Stimulated activated CD8-positive, alpha-beta memory T cell treated with anti-CD3 and anti-CD28 coated beads, Interleukin-15, amount 100 ng/mL, for 4 hours (primary cell): ENCODE results near the gene MAFG.
"Not testable (repeated sequence)": the region's sequence is repeated elsewhere in the genome, so short reads cannot be mapped to it uniquely, and the experiment has no call there.

Experiments
- DNase-seq, 2 donors: peaks; one replicate each; pipeline ENCODE4 v3.0.0-alpha.2; 2020; ENCODE audit warnings: low read depth in 2 of 2

MAFG gene

GRCh38 chr17:81958633-81959342 lies 31.3 kb upstream of the MAFG start:
- DNase-seq = no peak

- no peak for DNase-seq
Measured at GRCh38 chr17:81957691-81958432, 30.3 kb upstream of the MAFG start.

GRCh38 chr17:81956607-81957589 lies 29.4 kb upstream of the MAFG start:
- no peak for DNase-seq

DNA sequence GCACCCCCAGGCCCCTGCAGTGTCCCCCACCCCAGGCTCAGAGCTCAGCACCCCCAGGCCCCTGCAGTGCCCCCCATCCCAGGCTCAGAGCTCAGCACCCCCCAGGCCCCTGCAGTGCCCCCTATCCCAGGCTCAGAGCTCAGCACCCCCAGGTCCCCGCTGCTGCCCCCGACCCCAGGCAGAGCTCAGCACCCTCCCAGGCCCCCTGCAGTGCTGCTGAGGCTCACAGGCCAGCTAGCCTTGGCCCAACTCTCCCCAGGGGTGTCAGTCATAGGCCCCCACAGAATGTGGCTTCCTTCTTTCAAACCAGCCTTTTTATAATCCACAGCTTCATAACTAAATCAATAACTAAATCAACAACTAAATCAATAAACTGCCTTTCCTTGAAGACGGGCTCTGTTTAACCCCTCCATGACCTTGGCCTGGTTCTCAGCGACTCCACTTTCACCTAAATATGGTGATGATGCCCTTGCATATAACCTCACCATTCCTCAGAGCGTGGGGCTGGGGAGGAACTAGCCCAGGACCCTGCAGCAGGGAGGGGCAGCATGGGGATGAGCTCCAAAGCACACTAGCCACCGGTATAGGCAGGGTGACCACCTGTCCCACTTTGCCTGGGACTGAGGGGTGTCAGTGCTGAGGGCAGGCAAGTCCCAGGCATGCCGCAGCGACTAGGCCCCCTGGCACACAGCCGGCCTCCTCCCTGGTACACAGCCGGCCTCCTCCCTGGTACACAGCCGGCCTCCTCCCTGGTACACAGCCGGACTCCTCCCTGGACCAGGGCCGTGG lies 28.4 kb upstream of the MAFG start:
- DNase-seq = no peak

DNA sequence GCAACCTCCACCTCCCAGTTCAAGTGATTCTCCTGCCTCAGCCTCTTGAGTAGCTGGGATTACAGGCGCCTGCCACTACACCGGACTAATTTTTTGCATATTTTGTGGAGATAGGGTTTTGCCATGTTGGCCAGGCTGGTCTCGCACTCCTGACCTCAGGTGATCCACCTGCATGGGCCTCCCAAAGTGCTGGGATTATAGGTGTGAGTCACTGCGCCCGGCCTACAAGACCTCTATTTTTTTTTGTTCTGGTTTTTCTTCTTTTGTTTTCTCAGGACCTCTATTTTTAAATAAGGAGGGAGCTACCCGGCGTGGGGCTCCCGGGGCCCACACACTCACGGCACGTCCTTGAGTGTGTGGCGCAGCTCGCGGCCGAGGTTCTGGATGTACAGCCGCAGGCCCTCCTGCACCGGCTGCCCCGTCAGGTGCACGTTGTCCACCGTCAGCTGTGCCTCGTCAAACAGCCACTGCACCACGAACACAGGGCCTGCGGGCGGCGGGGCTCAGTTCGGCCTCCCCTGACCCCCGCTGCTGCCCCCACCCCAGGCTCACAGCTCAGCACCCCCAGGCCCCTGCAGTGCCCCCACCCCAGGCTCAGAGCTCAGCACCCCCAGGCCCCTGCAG lies 27.6 kb upstream of the MAFG start:
- DNase-seq = no peak

DNA sequence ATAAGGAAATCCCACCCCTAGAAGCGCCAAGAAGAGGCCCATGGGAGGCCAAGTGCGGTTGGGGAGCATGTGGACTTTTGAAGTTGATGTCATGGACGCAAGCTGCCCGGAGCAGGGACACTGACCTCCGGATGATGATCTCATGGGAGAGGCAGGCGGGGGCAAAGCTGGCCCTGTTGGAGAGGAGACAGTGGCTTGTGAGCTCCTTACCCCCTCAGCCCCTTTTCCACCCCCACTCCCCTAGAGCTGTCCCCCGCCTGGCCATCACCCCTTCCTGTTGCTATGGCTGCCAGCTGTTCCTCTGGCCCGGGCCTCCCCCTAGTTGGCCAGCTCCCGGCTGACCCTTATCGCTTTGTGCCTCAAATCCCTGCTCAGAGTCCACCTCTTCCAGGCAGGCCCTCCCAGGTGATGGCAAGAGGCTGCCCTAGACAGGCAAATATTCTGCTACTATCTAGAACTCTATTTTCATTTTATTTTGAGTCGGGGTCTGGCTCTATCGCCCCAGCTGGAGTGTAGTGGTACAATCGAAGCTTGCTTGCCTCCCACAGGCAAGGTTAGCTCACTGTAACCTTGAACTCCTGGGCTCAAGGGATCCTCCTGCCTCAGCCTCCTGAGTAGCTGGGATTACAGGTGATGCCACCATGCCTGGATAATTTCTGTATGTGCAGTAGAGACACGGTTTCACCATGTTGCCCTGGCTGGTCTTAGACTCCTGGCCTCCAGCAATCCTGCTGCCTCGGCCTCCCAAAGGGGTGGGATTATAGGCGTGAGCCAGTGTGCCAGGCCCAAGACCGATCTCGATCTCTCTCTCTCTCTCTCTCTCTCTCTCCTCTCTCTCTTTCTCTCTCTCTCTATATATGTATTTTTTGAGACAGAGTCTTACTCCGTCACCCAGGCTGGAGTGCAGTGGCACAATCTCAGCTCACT lies 26.9 kb upstream of the MAFG start:
- DNase-seq = no peak

- not testable (repeated sequence) for DNase-seq
Measured at GRCh38 chr17:81953443-81953842, 25.9 kb upstream of the MAFG start.

DNA sequence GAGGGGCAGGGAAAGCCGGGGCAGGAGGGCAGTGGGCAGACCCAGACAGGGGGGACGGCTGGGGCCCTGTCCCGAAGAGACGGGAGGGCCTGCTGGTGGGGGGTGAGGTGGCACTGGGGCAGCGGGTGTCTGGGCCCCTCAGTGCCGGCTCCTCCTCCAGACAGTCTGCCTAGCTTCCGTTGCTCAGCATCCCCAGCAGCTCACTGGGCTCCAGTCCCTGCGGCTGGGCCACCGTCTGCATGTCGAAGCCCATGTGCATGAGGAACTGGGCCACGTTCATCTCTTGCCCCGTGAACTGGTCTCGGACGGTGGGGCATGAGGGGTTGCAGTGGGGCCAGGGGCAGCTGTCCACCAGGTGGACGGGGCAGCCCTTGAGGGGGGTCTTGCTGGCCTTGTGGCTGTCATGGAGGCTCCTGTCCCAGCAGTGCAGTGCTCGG lies 25.3 kb upstream of the MAFG start:
- DNase-seq = no peak

GRCh38 chr17:81951785-81952684 lies 24.5 kb upstream of the MAFG start:
- DNase-seq = no peak

- no peak for DNase-seq
Measured at GRCh38 chr17:81950501-81950900, 23.0 kb upstream of the MAFG start.

DNA sequence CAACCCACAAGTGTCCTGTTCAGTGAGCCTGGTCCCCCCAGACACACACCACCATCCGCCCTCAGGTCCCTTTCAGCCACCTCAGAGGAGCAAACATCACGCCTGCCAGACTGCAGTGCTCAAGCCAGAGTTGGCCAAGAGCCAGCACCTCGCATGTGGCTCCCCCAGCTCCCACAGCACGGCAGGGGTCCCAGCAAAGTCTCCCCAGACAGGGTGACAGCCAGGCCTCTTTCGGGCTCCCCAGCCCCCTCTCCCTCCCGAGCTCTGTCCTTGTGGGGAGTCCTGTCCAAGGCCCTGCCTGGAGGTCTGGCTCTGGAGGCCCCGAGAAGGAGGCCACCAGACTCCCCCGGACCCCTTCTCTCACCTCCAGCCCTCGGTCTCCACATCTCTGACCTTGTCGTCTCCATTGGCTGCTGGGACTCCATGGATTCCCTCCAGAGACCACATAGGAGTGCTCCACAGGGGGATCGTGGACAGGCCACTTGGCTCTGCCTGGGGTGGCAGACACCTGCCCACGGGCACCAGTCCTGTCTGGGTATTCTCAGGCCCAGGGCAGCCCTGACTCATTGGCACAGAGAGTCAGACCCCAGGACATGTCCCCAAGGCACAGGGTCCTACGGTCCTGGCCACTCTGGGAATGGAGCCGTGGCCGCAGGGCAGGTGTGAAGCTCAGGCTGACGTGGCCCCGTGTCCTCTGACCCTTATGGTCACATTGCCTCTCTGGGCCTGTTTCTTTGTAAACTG lies 21.3 kb upstream of the MAFG start:
- DNase-seq = no peak

- no peak for DNase-seq
Measured at GRCh38 chr17:81947189-81947588, 19.7 kb upstream of the MAFG start, which contains the start of gene MYADML2. Gene MYADML2 (minus strand): TSS chr17:81947233. CDS start chr17:81941741, 5,492 bp downstream.

GRCh38 chr17:81944858-81945257 lies 17.3 kb upstream of the MAFG start:
- no peak for DNase-seq

GRCh38 chr17:81942167-81942553 lies 14.6 kb upstream of the MAFG start:
- no peak for DNase-seq

DNA sequence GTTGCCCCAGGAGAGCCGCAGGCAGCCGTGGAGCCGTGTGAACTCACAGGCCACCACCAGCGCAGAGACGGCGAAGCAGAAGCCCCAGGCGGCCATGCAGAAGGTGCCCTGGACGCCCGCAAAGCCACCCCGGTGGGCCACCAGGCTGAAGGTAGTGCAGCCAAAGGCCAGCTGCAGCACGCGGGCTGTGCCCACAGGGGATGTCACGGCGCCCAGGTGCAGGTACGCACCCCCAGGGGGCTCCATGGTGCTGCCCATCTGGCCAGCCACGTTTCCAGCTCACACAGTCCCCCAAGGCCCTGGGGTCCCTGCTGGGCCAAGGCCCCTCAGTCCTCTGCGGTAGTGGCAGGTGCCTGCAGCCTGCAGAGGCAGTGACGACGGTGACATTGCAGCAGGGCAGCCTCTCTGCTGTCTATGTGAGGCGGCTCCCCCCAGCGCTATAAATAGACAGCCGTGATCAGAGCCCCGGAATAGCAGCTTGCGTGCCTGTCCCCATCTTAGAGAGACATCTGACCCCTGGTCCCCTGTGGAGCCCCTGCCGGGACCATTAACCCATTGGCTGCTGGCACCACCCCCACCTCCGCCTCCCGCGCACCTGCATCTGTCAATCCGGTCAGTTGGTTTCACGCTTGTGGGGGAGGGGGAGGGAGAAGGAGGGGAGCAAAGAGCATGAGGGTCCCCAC lies 14.1 kb upstream of the MAFG start:
- DNase-seq = no peak

DNA sequence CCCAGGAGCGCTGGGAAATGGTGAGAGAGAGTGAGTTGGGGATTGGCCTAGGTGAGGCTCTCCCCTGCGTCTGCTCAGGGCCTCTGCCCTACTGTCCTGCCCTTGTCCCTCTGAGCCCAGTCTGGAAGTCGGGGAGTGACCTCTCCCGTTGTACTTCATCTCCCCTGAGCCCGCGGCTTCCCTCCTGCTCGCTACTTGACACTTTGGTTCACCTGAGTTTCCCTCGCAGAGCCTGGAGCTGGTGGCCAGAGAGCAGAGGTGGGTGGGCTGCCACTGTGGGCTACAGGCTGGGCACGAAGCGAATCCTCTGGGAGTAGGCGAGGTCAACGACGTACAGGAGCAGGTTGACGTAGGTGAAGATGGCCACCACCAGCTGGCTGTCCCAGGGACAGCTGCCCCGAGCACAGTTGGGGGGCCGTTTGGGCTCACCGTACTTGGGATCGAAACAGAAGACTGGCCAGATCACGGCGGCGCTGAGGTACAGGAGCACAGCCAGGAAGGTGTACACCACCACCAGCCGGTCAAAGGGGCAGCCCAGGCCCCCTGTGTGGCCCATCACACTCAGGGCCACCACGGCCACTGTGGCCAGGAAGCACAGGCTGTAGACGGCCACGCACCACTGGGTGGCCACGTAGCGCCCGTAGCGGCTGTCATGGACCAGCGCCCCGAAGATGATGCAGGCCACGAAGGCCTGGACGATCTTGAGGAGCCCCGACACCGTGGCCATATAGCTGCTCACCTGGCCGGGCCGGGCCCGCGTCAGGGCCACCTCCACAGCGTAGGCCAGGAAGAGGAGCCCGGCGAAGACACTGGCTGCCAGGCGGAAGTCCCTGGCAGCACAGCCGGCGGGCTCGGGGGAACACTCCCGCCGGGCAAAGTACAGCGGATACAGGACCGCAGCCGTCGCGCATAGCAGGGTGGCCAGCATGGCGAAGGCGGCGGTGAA lies 13.3 kb upstream of the MAFG start:
- no peak for DNase-seq
